Activated CD4-positive, alpha-beta T cell treated with anti-CD3 and anti-CD28 coated beads, Interleukin-2, amount 50 U/mL, for 16 hours (primary cell): ENCODE measurements around the gene COLEC12.
"Not testable (repeated sequence)": the region's sequence is repeated elsewhere in the genome, so short reads cannot be mapped to it uniquely, and the experiment has no call there.

ENCODE experiments used
- DNase-seq: peaks from one replicate; pipeline ENCODE4 v3.0.0-alpha.2; 2020

The COLEC12 gene

GRCh38 chr18:312415-312814 lies 188.1 kb downstream of the COLEC12 start:
- no peak for DNase-seq

- DNase-seq, result no peak
Measured at GRCh38 chr18:310042-310441, 190.5 kb downstream of the COLEC12 start.

DNA sequence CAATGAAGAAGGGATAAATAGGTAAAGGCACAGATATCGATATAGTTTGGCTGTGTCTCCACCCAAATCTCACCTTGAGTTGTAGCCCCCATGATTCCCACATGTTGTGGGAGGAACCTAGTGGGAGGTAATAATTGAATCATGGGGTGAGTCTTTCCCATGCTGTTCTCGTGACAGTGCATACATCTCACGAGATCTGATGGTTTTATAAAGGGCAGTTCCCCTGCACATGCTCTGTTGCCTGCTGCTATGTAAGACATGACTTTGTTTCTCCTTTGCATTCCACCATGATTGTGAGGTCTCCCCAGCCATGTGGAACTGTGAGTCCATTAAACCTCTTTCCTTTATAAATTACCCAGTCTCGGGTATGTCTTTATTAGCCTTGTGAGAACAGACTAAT lies 192.4 kb downstream of the COLEC12 start:
- not testable (repeated sequence) for DNase-seq

- DNase-seq, result no peak
Measured at GRCh38 chr18:306608-307255, 193.8 kb downstream of the COLEC12 start.

- DNase-seq, result no peak
Measured at GRCh38 chr18:305003-305501, 195.4 kb downstream of the COLEC12 start.

- no peak for DNase-seq
Measured at GRCh38 chr18:303607-304006, 196.9 kb downstream of the COLEC12 start.

DNA sequence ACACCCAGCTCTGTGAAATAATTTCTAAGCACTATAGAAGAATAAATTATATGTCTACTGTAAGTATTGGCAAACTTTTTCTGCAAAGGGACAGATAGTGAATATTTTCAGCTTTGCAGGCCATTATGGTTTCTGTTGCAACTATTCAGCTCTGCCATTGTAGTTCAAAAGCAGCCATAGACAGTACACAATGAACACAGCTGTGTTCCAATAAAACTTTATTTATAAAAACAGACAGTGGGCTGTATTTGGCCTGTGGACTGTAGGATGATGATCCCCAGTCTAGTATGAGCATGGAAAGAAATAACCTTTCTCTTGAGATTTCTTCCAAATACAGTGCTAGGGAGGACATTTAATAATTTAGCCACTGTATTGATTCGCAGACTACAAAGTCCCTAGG lies 197.5 kb downstream of the COLEC12 start:
- DNase-seq, result no peak

DNA sequence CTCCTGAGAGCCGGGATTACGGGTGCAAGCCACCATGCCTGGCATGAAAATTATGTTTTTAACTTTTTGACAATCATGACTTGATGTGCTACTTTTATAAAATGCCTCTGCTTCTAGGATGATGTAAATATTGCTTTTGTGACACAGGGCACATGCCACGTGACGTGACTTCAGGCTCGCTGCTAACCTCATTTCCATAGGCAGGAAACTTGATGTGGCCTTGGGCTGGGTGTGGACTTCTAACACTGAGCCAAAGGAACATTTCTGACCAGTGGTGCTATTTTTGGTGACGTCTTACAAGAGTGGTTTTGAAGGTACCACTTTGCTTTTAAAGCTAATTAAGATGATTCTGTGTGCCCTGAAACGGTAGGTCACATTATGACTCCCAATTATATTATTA lies 198.4 kb downstream of the COLEC12 start:
- no peak for DNase-seq

DNA sequence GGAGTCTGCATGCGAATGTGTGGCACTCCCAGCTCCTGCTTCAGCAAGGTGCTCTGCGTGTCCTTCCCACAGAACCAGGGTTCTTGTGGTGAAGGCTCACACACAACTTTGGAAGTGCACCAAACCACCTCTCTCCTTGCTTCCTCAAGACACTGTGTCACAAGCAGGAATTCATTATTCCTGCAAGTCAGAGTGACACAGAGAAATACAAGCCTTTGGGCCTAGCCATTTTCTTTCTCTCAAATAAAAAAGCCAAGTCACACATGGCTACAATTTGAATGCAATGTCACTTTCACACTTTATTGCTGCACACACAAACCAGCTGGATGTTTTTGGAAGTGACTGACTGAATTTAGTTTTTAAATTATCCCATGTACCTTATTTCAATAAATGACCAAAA lies 202.6 kb downstream of the COLEC12 start:
- no peak for DNase-seq

DNA sequence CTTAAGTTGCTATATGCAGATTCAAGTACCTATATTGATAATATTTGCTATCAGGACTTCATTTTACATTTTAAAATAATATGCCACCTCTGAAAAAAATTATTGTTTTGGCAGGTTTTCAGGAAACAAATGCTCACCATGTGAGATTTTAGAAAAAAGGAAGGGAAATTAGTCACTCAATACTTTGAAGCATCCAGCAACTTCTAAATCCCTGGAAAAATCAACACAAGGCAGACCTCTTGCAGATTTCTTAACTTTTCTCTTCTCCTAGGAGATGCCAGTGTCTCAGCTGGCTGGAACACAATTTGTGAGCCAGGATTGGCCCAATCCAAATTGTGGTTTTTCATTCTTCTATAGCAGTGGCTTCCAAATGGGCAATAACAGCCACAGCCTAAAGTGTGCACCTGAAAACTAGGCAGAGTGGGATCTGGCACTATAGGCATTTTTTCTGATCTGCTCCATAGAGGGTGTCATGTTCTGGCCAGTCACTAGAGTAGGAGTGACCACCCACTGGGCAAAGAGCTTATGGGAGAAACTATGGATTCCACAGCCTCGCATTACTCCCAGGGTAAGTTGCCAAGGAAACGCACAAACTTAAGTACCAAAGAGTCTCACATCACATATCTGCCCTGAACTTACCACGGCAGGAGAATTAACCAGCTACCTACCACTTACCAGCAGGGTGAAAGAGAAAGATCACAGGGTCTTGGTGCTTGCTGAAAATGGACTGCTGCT lies 204.6 kb downstream of the COLEC12 start:
- no peak for DNase-seq

- no peak for DNase-seq
Measured at GRCh38 chr18:294566-294965, 205.9 kb downstream of the COLEC12 start.

DNA sequence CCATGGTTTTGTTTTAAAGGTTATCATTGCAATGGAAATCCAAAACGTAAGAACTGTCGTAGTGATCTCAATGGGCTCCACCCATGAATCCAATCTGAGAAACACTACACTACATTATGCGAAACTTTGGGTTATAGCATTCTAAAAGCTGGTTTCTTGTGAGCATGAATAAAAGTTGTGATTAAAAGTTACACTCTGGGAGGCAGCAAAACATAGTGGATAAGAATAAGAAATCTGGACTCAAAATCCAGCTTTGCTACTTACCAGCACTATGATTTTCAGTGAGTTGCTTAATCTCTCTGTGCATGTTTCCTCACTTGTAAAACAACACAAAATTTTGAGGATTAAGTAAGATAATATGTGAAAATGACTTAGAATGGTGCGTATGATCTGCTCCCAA lies 207.0 kb downstream of the COLEC12 start:
- DNase-seq, result no peak

DNA sequence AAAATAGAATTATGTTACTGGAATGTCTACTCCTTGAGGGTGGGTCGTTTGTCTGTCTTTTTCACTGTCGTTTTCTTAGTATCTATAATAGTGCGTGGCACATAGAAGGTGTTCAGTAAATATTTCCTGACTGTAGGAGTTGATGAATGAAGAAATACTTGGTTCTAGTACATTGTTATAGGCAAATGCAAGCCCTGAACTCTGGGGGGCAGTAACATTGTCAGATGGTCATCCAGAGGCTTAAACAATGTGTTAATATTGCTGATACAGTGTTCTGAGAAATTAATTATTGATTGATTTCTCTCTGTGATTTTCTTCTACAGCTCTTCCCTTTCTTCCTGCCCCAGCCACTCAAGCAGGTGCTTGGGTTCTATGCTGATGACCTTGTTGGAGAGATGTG lies 208.2 kb downstream of the COLEC12 start:
- no peak for DNase-seq

- not testable (repeated sequence) for DNase-seq
Measured at GRCh38 chr18:289970-290369, 210.5 kb downstream of the COLEC12 start.

GRCh38 chr18:289026-289425 lies 211.5 kb downstream of the COLEC12 start:
- DNase-seq, result no peak

DNA sequence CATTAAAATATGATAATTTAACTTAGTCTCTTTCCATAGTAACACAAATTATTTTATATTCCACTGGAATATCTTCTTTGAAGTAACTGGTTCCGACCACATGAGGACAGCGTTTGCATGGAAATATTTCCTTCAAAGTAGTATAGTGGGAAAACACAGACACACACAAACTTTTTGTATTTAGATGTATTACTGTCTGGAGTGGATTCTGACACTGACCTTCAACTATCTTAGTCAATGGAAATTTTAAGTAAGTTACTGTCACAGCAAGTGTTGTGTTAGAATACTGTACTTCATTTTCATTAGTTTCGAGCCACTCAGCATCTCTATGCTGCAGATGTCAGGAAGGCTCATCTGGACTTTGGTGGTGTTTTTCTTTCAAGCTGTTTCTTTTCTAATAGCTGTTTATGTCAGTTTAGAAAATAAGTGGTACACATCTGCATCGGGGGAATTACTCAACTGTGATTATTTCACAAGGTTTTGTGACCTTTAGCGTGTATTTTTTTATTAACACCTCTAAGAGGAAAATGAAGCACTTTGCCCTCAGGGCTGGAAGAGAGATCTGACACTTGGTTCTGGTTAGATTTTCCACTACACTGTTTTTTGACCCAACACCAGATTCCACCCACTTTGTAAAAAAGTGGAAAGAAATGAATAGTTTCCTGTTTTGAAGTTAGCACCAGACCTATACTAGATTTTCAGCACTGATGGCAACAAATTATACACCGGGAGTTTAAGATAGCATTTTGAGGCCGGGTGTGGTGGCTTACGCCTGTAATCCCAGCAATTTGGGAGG lies 213.8 kb downstream of the COLEC12 start:
- no peak for DNase-seq

GRCh38 chr18:285817-286216 lies 214.7 kb downstream of the COLEC12 start:
- DNase-seq, result no peak

- DNase-seq, result no peak
Measured at GRCh38 chr18:275486-275885, 225.0 kb downstream of the COLEC12 start.

DNA sequence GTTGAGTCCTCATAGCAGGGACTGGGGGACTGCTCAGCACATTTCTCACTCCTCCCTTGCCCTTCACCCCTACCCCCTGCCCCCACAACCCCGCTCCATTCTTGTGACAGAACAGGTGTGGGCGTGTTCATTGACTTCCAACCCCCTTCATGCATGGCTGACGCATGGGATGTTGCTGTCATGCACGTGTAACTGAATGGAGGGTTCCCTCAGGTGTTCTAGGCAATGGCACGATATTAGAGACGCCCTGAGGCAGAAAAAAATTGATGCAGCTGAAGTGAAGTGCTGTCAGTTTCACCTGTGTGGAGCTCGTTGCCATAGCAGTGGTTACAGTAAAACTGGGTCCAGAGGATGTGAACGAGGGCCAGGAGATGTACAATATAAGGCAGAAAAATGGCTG lies 226.2 kb downstream of the COLEC12 start:
- DNase-seq, result no peak

DNA sequence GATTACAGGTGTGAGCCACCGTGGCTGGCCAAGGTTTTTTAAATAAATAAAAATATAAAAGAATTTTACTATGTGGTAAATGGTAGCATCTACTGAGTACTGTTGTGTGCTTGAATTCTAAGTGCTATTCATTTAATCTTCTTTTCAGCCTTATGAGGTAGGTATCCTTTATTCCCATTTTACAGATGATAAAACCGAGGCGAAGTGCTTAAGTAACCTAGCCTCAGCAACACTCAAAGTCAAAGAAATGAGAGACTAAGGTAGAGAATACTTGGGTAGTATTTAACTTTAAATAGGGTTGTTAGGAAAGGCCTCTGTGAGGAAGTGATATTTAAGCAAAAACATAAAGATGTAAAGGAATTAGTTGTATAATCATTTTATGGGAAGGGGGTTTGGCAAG lies 227.0 kb downstream of the COLEC12 start:
- no peak for DNase-seq

- DNase-seq, result no peak
Measured at GRCh38 chr18:272650-273049, 227.9 kb downstream of the COLEC12 start.

DNA sequence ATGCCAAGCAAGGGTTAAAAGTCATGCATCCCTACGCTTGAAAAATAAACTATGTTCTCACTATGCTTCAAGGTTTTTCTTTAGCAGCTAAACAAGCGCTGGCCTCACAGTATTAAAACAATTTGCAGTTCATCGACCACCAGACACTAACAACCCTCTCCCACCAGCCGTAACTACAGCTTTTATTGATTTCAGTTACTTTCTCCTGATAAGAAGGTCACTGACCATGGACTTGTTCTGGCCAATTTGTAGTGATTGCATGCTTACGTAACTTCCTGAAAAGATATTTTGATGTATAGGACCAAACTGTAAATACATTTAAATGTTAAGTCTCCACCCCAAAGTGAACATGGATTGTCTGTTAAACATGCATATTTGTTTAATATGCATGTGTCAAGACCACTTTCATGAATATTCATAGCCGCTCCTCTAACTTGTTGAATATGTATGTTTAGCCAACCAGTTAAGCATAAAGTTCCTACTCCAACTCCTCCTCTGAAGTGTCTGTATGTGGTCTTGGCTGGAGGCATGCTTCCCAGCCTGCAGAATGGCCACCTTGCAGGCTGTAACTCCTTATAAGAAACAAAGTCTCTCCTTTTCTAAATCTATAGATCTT lies 230.9 kb downstream of the COLEC12 start:
- DNase-seq, result no peak
